Heart right ventricle (tissue), 16 donors: Measurements from ENCODE around the gene SEL1L2. TPM values are rescaled to one million over a fixed set of nuclear protein-coding genes. Genes with fewer than 3 reads are reported as not detected.

Experiments
- ATAC-seq, 8 donors: fragments of 200-7000 bp; cut with Tn5 transposase; one replicate each; pipeline ENCODE4 v1.9.1; 2020; ENCODE audit warnings: mild to moderate bottlenecking in 8 of 8, moderate library complexity in 8 of 8, moderate number of reproducible peaks in 1 of 8
- DNase-seq, 2 donors: peaks; one replicate each; pipeline ENCODE4 v3.0.0-alpha.2; 2020
- H3K27ac ChIP-seq, 10 donors: fragments of 200-600 bp; sonication (generic) in 2 of 10; one replicate each; pipeline versions ENCODE4 v1.5.0 to v1.8.0; 2020 to 2022; ENCODE audit warnings: mild to moderate bottlenecking in 3 of 10
- H3K27me3 ChIP-seq, 7 donors: fragments of 200-600 bp; one replicate each; pipeline ENCODE4 v1.8.0; 2021 to 2022; ENCODE audit warnings: mild to moderate bottlenecking in 2 of 7
- H3K36me3 ChIP-seq, 9 donors: fragments of 200-600 bp; sonication (generic) in 1 of 9; one replicate each; pipeline versions ENCODE4 v1.5.0 to v1.8.0; 2020 to 2022; ENCODE audit warnings: mild to moderate bottlenecking in 2 of 9
- H3K4me1 ChIP-seq, 9 donors: fragments of 200-600 bp; sonication (generic) in 1 of 9; one replicate each; pipeline versions ENCODE4 v1.5.0 to v1.8.0; 2020 to 2022; ENCODE audit warnings: mild to moderate bottlenecking in 4 of 9
- H3K4me3 ChIP-seq, 10 donors: fragments of 200-600 bp; sonication (generic) in 2 of 10; one replicate each; pipeline versions ENCODE4 v1.5.0 to v1.8.0; 2020 to 2022; ENCODE audit warnings: mild to moderate bottlenecking in 7 of 10, moderate library complexity in 2 of 10
- H3K9me3 ChIP-seq, 11 donors: fragments of 200-600 bp in 10 of 11; sonication (generic) in 2 of 11; one replicate each; pipeline versions ENCODE4 v1.5.0 to v1.8.0; 2013 to 2022; ENCODE audit warnings: mild to moderate bottlenecking in 2 of 11, control low read depth in 1 of 11, moderate library complexity in 1 of 11
- CTCF ChIP-seq, 9 donors: fragments of 200-600 bp; sonication (generic) in 2 of 9; IDR thresholded peaks; one replicate each; pipeline versions ENCODE4 v1.5.0 to v1.8.0; 2021 to 2022; ENCODE audit warnings: antibody characterized with exemption in 9 of 9, mild to moderate bottlenecking in 5 of 9, moderate library complexity in 1 of 9
- WGBS, 2 donors: extraction: QIAGEN DNeasy Blood & Tissue Kit; methylation state at CpG; one replicate each; pipeline ENCODE4 v1.1.7; 2013; ENCODE audit warnings: inconsistent platforms in 1 of 2; 5-methylcytosine and 5-hydroxymethylcytosine counted together
- intact Hi-C, 10 donors: fragments of 100-400 bp; cut with DNase I; formaldehyde crosslinking; loops; one replicate each; pipeline versions ENCODE4 v1.11.1 to v1.14.2; 2022
- long read RNA-seq, 3 donors: library from polyadenylated mRNA; unstranded; transcript quantifications; one replicate each; pipeline ENCODE4 v2.0.0, GENCODE V29; 2020 to 2021
- polyA plus RNA-seq, 2 donors: library from polyadenylated mRNA; stranded (reverse); fragments of 200-250 nt; gene quantifications; one replicate each; pipeline ENCODE4 v1.2.3, GENCODE V29; 2013
- total RNA-seq, 10 donors: library from RNA; stranded (reverse); fragmentation: NEBNext Ultra II Directional in 3 of 10; extraction: Animal tissue kit (Norgen Biotek cat#: 25700) in 3 of 10; gene quantifications; one replicate each; pipeline versions ENCODE4 v1.2.1 to v1.2.4, GENCODE V29; 2021 to 2023
- donor health status: Arrhythmogenic right ventricular cardiomyopathy.
- donor health status: ischemic (EF 13 %, LVEDD 7.1; RV severe dilation, severe dysfunction).
- donor health status: healthy with polysubstance abuse.
- donor health status: DM: no; HTN: yes; CAD: no.
- donor health status: DM: no; HTN: no; CAD: no.
- donor health status: ischemic (EF 25% LVEDD 6.9; RV normal size, moderate dysfunction).
- donor health status: ischemic (EF 25% LVEDD 5.7; RV mildly dilated, moderate dysfunction).
- donor health status: healthy.
- donor health status: DM: yes; HTN: yes; CAD: no.
- donor health status: Ischemic cardiomyopathy.
- donor health status: ischemic (EF 35%, LVEDD 5.7; RV mildly dilated, moderate dysfunction).
- donor health status: nonischemic (EF 11% LVEDD 7.7; RV severe dilation, severe dysfunction).
- donor health status: DM: yes; HTN: yes; CAD: no.
- donor health status: PGD.
- donor health status: ischemic (EF 29% LVEDD 5.4; RV normal size, mild dysfunction).
- donor health status: nonischemic (EF 23%, LVEDD 6.1; RV moderate dilation, normal function).

SEL1L2 gene
- total RNA-seq, result 1 to 10 TPM in 4 of 10 donors, under 1 TPM in 5, not detected in 1; 0.46 to 3.8 (median 0.94) TPM
- polyA plus RNA-seq, result 1 to 10 TPM in 1 of 2 donors, under 1 TPM in 1; 0.95 to 5.8 TPM
- long read RNA-seq, donor 1, result 0 reads
- long read RNA-seq, donor 2, result 0 reads
- long read RNA-seq, donor 3, result 0 reads

- 19 to 28% methylated on average over 5 of the region's 5 CpGs for WGBS, 2 donors
Measured at GRCh38 chr20:13990465-13990864, at the start of gene SEL1L2. Gene SEL1L2, minus strand, starts transcription at chr20:13990614. Its CDS starts 80 bp downstream, at chr20:13990534.

GRCh38 chr20:14036567-14036966 is 46.2 kb upstream of the SEL1L2 start:
- no peak overlapping the region for H3K27ac ChIP-seq
- no peaks in the 10 kb centered on the region for H3K4me1 ChIP-seq
- DNase-seq (no peak), ATAC-seq (no peak)
- 91 to 95% methylated on average over 7 of the region's 7 CpGs for WGBS, 2 donors
- no peak overlapping the region for H3K4me3 ChIP-seq
- TF ChIP-seq CTCF (IDR thresholded peaks at IDR 0.05), result no peak
- intact Hi-C loops, result no loop called here
- no peaks in the 10 kb centered on the region for H3K9me3 ChIP-seq
- no peaks in the 10 kb centered on the region for H3K36me3 ChIP-seq
- no peaks in the 10 kb centered on the region for H3K27me3 ChIP-seq

More at GRCh38 chr20:13990465-13990864, at the start of gene SEL1L2:
- no peak within 1 kb of the TSS for H3K27ac ChIP-seq
- H3K36me3 ChIP-seq, result no peaks in the 10 kb centered on the region
- no peak within 1 kb of the TSS for H3K4me3 ChIP-seq
- intact Hi-C loops, result loop anchor here in 1 of 10 donors (10.0 kb wide), 1 partner anchor 64 kb away; no protein-coding TSS in a partner anchor
- peaks cover 0 to 38% (median 13%) of the 10 kb centered on the region in 11 donors for H3K9me3 ChIP-seq
- ATAC-seq, result no peak
- peaks cover 0 to 5% (median 0%) of the 10 kb centered on the region in 7 donors for H3K27me3 ChIP-seq
- peaks cover 0 to 5% (median 0%) of the 10 kb centered on the region in 9 donors for H3K4me1 ChIP-seq
- no peak for TF ChIP-seq CTCF (IDR thresholded peaks at IDR 0.05)
- DNase-seq, result no peak

GRCh38 chr20:14033310-14033709 is 42.9 kb upstream of the SEL1L2 start:
- no peaks in the 10 kb centered on the region for H3K9me3 ChIP-seq
- no peaks in the 10 kb centered on the region for H3K36me3 ChIP-seq
- H3K27ac ChIP-seq, result no peak overlapping the region
- no peak overlapping the region for H3K4me3 ChIP-seq
- no peaks in the 10 kb centered on the region for H3K27me3 ChIP-seq
- H3K4me1 ChIP-seq, result no peaks in the 10 kb centered on the region
- ATAC-seq, result no peak
- WGBS, 2 donors, result 74 to 81% methylated on average over 1 of the region's 1 CpG
- intact Hi-C loops, result no loop called here
- no peak for DNase-seq
- no peak for TF ChIP-seq CTCF (IDR thresholded peaks at IDR 0.05)

- Histone ChIP-seq H3K9me3 (peaks cover 0 to 3% (median 0%) of the 10 kb centered on the region in 11 donors), H3K4me1 (no peaks in the 10 kb centered on the region), H3K27me3 (no peaks in the 10 kb centered on the region), H3K4me3 (no peak overlapping the region), H3K36me3 (no peaks in the 10 kb centered on the region), H3K27ac (no peak overlapping the region)
- WGBS, 2 donors, result 86% methylated on average over 1 of the region's 1 CpG
- ATAC-seq (no peak), DNase-seq (no peak)
- intact Hi-C loops, result no loop called here
- TF ChIP-seq CTCF (IDR thresholded peaks at IDR 0.05), result no peak
Measured at GRCh38 chr20:14030991-14031390, 40.6 kb upstream of the SEL1L2 start.
